GM12864 (cell line): ENCODE data around the gene BTG2.

Experiments
- DNase-seq: peaks from one replicate; pipeline ENCODE4 v3.0.0-alpha.2; 2011; ENCODE audit warnings: low read depth
- H3K4me3 ChIP-seq: 2 replicates; pipeline ENCODE4 v1.5.1; 2011; ENCODE audit warnings: mild to moderate bottlenecking, low read depth, low read length, control low read depth
- CTCF ChIP-seq: IDR thresholded peaks from 2 replicates; pipeline ENCODE4 v1.5.1; 2011; ENCODE audit warnings: low read depth, mild to moderate bottlenecking, moderate library complexity, low read length, control low read depth, inconsistent platforms; ENCODE audit errors: missing control alignments

Gene BTG2

GRCh38 chr1:203278082-203278884 is 27.0 kb upstream of the BTG2 start:
- H3K4me3 ChIP-seq: no peak overlapping the region; the same call in 1 of the 2 replicates
- no peak for DNase-seq
- no peak for TF ChIP-seq CTCF

- TF ChIP-seq CTCF: no peak
- H3K4me3 ChIP-seq: no peak overlapping the region
- DNase-seq: no peak
These were observed 26.4 kb upstream of the BTG2 start for GRCh38 chr1:203278885-203279406.

- DNase-seq: no peak
- no peak for TF ChIP-seq CTCF
- H3K4me3 ChIP-seq: no peak overlapping the region
These were observed 25.3 kb upstream of the BTG2 start for GRCh38 chr1:203280061-203280460.

- no peak for DNase-seq
- H3K4me3 ChIP-seq: no peak overlapping the region
- TF ChIP-seq CTCF: no peak
These were observed 24.3 kb upstream of the BTG2 start for GRCh38 chr1:203281033-203281432.

- no peak for TF ChIP-seq CTCF
- no peak overlapping the region for H3K4me3 ChIP-seq
- DNase-seq: no peak
These were observed 23.3 kb upstream of the BTG2 start for GRCh38 chr1:203281851-203282661.

GRCh38 chr1:203282720-203283542 is 22.4 kb upstream of the BTG2 start:
- H3K4me3 ChIP-seq: no peak overlapping the region
- TF ChIP-seq CTCF: no peak
- DNase-seq: no peak
